Measurements from ENCODE around the gene TESMIN.

The TESMIN gene

GRCh38 chr11:68683121-68683520, 68.2 kb downstream of the TESMIN start:
- no peak overlapping the region for H3K9ac ChIP-seq (ENCODE audit: low read length in 2 of 2)
- H3K9me3 ChIP-seq (ENCODE audit: control insufficient read depth in 2 of 2, low read length in 2 of 2) = no peaks in the 10 kb centered on the region
- H3K27me3 ChIP-seq (ENCODE audit: control insufficient read depth in 1 of 2, insufficient read depth in 2 of 2, low read length in 2 of 2) = peaks cover 35 to 42% of the 10 kb centered on the region in 2 donors
- no peak overlapping the region for H3K27ac ChIP-seq (ENCODE audit: low read length)
- no peak overlapping the region for H3K4me3 ChIP-seq (ENCODE audit: low read length in 2 of 2)
- H3K36me3 ChIP-seq (ENCODE audit: control insufficient read depth in 2 of 2, insufficient read depth in 2 of 2, low read length in 2 of 2) = no peaks in the 10 kb centered on the region
- H3K4me1 ChIP-seq (ENCODE audit: control insufficient read depth, insufficient read depth, low read length) = peaks cover 11% of the 10 kb centered on the region

- Histone ChIP-seq H3K4me3 (ENCODE audit: low read length in 2 of 2) (no peak overlapping the region), H3K9ac (ENCODE audit: low read length in 2 of 2) (no peak overlapping the region), H3K4me1 (ENCODE audit: control insufficient read depth, insufficient read depth, low read length) (peaks cover 11% of the 10 kb centered on the region), H3K9me3 (ENCODE audit: control insufficient read depth in 2 of 2, low read length in 2 of 2) (no peaks in the 10 kb centered on the region), H3K36me3 (ENCODE audit: control insufficient read depth in 2 of 2, insufficient read depth in 2 of 2, low read length in 2 of 2) (no peaks in the 10 kb centered on the region), H3K27ac (ENCODE audit: low read length) (no peak overlapping the region), H3K27me3 (ENCODE audit: control insufficient read depth in 1 of 2, insufficient read depth in 2 of 2, low read length in 2 of 2) (peaks cover 35 to 39% of the 10 kb centered on the region in 2 donors)
Observed at GRCh38 chr11:68682531-68682961, 68.8 kb downstream of the TESMIN start.

- Histone ChIP-seq H3K36me3 (ENCODE audit: control insufficient read depth in 2 of 2, insufficient read depth in 2 of 2, low read length in 2 of 2) (no peaks in the 10 kb centered on the region), H3K4me3 (ENCODE audit: low read length in 2 of 2) (no peak overlapping the region), H3K9me3 (ENCODE audit: control insufficient read depth in 2 of 2, low read length in 2 of 2) (no peaks in the 10 kb centered on the region), H3K27me3 (ENCODE audit: control insufficient read depth in 1 of 2, insufficient read depth in 2 of 2, low read length in 2 of 2) (peaks cover 24 to 28% of the 10 kb centered on the region in 2 donors), H3K27ac (ENCODE audit: low read length) (no peak overlapping the region), H3K4me1 (ENCODE audit: control insufficient read depth, insufficient read depth, low read length) (peaks cover 11% of the 10 kb centered on the region), H3K9ac (ENCODE audit: low read length in 2 of 2) (no peak overlapping the region)
Observed at GRCh38 chr11:68680541-68681231, 70.6 kb downstream of the TESMIN start.

GRCh38 chr11:68678031-68678441, 73.3 kb downstream of the TESMIN start:
- Histone ChIP-seq H3K4me1 (ENCODE audit: control insufficient read depth, insufficient read depth, low read length) (no peaks in the 10 kb centered on the region), H3K27ac (ENCODE audit: low read length) (no peak overlapping the region), H3K36me3 (ENCODE audit: control insufficient read depth in 2 of 2, insufficient read depth in 2 of 2, low read length in 2 of 2) (no peaks in the 10 kb centered on the region), H3K9ac (ENCODE audit: low read length in 2 of 2) (no peak overlapping the region), H3K9me3 (ENCODE audit: control insufficient read depth in 2 of 2, low read length in 2 of 2) (peaks cover 0 to 14% of the 10 kb centered on the region in 2 donors), H3K4me3 (ENCODE audit: low read length in 2 of 2) (no peak overlapping the region), H3K27me3 (ENCODE audit: control insufficient read depth in 1 of 2, insufficient read depth in 2 of 2, low read length in 2 of 2) (peaks cover 1 to 2% of the 10 kb centered on the region in 2 donors)

- H3K27ac ChIP-seq (ENCODE audit: low read length) = no peak overlapping the region
- H3K9me3 ChIP-seq (ENCODE audit: control insufficient read depth in 2 of 2, low read length in 2 of 2) = peaks cover 0 to 14% of the 10 kb centered on the region in 2 donors
- no peaks in the 10 kb centered on the region for H3K4me1 ChIP-seq (ENCODE audit: control insufficient read depth, insufficient read depth, low read length)
- no peak overlapping the region for H3K4me3 ChIP-seq (ENCODE audit: low read length in 2 of 2)
- no peaks in the 10 kb centered on the region for H3K36me3 ChIP-seq (ENCODE audit: control insufficient read depth in 2 of 2, insufficient read depth in 2 of 2, low read length in 2 of 2)
- peaks cover 0 to 2% of the 10 kb centered on the region in 2 donors for H3K27me3 ChIP-seq (ENCODE audit: control insufficient read depth in 1 of 2, insufficient read depth in 2 of 2, low read length in 2 of 2)
- no peak overlapping the region for H3K9ac ChIP-seq (ENCODE audit: low read length in 2 of 2)
Observed at GRCh38 chr11:68677432-68677831, 73.9 kb downstream of the TESMIN start.

GRCh38 chr11:68674461-68674860, 76.9 kb downstream of the TESMIN start:
- no peak overlapping the region for H3K4me3 ChIP-seq (ENCODE audit: low read length in 2 of 2)
- no peak overlapping the region for H3K9ac ChIP-seq (ENCODE audit: low read length in 2 of 2)
- no peak overlapping the region for H3K27ac ChIP-seq (ENCODE audit: low read length)
- peaks cover 0 to 2% of the 10 kb centered on the region in 2 donors for H3K27me3 ChIP-seq (ENCODE audit: control insufficient read depth in 1 of 2, insufficient read depth in 2 of 2, low read length in 2 of 2)
- H3K9me3 ChIP-seq (ENCODE audit: control insufficient read depth in 2 of 2, low read length in 2 of 2) = peaks cover 0 to 14% of the 10 kb centered on the region in 2 donors
- H3K36me3 ChIP-seq (ENCODE audit: control insufficient read depth in 2 of 2, insufficient read depth in 2 of 2, low read length in 2 of 2) = no peaks in the 10 kb centered on the region
- no peaks in the 10 kb centered on the region for H3K4me1 ChIP-seq (ENCODE audit: control insufficient read depth, insufficient read depth, low read length)

- Histone ChIP-seq H3K4me3 (ENCODE audit: low read length in 2 of 2) (no peak overlapping the region), H3K27me3 (ENCODE audit: control insufficient read depth in 1 of 2, insufficient read depth in 2 of 2, low read length in 2 of 2) (peaks cover 0 to 2% of the 10 kb centered on the region in 2 donors), H3K9me3 (ENCODE audit: control insufficient read depth in 2 of 2, low read length in 2 of 2) (peaks cover 0 to 14% of the 10 kb centered on the region in 2 donors), H3K36me3 (ENCODE audit: control insufficient read depth in 2 of 2, insufficient read depth in 2 of 2, low read length in 2 of 2) (no peaks in the 10 kb centered on the region), H3K27ac (ENCODE audit: low read length) (no peak overlapping the region), H3K9ac (ENCODE audit: low read length in 2 of 2) (no peak overlapping the region), H3K4me1 (ENCODE audit: control insufficient read depth, insufficient read depth, low read length) (no peaks in the 10 kb centered on the region)
Observed at GRCh38 chr11:68673991-68674390, 77.3 kb downstream of the TESMIN start.

GRCh38 chr11:68673306-68673945, 77.9 kb downstream of the TESMIN start:
- H3K4me3 ChIP-seq (ENCODE audit: low read length in 2 of 2) = no peak overlapping the region
- H3K9me3 ChIP-seq (ENCODE audit: control insufficient read depth in 2 of 2, low read length in 2 of 2) = peaks cover 0 to 14% of the 10 kb centered on the region in 2 donors
- no peak overlapping the region for H3K27ac ChIP-seq (ENCODE audit: low read length)
- no peaks in the 10 kb centered on the region for H3K4me1 ChIP-seq (ENCODE audit: control insufficient read depth, insufficient read depth, low read length)
- no peaks in the 10 kb centered on the region for H3K36me3 ChIP-seq (ENCODE audit: control insufficient read depth in 2 of 2, insufficient read depth in 2 of 2, low read length in 2 of 2)
- H3K27me3 ChIP-seq (ENCODE audit: control insufficient read depth in 1 of 2, insufficient read depth in 2 of 2, low read length in 2 of 2) = peaks cover 0 to 2% of the 10 kb centered on the region in 2 donors
- no peak overlapping the region for H3K9ac ChIP-seq (ENCODE audit: low read length in 2 of 2)

- H3K4me1 ChIP-seq (ENCODE audit: control insufficient read depth, insufficient read depth, low read length) = no peaks in the 10 kb centered on the region
- H3K9me3 ChIP-seq (ENCODE audit: control insufficient read depth in 2 of 2, low read length in 2 of 2) = peaks cover 0 to 14% of the 10 kb centered on the region in 2 donors
Observed at GRCh38 chr11:68670208-68670992, 80.9 kb downstream of the TESMIN start.

GRCh38 chr11:68669301-68670090, 81.8 kb downstream of the TESMIN start:
- peaks cover 4 to 10% of the 10 kb centered on the region in 2 donors for H3K27me3 ChIP-seq (ENCODE audit: control insufficient read depth in 1 of 2, insufficient read depth in 2 of 2, low read length in 2 of 2)
- no peaks in the 10 kb centered on the region for H3K4me1 ChIP-seq (ENCODE audit: control insufficient read depth, insufficient read depth, low read length)
- no peak overlapping the region for H3K9ac ChIP-seq (ENCODE audit: low read length in 2 of 2)
- no peaks in the 10 kb centered on the region for H3K36me3 ChIP-seq (ENCODE audit: control insufficient read depth in 2 of 2, insufficient read depth in 2 of 2, low read length in 2 of 2)
- H3K4me3 ChIP-seq (ENCODE audit: low read length in 2 of 2) = no peak overlapping the region
- no peak overlapping the region for H3K27ac ChIP-seq (ENCODE audit: low read length)
- peaks cover 0 to 12% of the 10 kb centered on the region in 2 donors for H3K9me3 ChIP-seq (ENCODE audit: control insufficient read depth in 2 of 2, low read length in 2 of 2)

More at GRCh38 chr11:68670208-68670992, 80.9 kb downstream of the TESMIN start:
- H3K36me3 ChIP-seq (ENCODE audit: control insufficient read depth in 2 of 2, insufficient read depth in 2 of 2, low read length in 2 of 2) = no peaks in the 10 kb centered on the region
- H3K9ac ChIP-seq (ENCODE audit: low read length in 2 of 2) = no peak overlapping the region
- H3K4me3 ChIP-seq (ENCODE audit: low read length in 2 of 2) = no peak overlapping the region
- no peak overlapping the region for H3K27ac ChIP-seq (ENCODE audit: low read length)
- peaks cover 4 to 5% of the 10 kb centered on the region in 2 donors for H3K27me3 ChIP-seq (ENCODE audit: control insufficient read depth in 1 of 2, insufficient read depth in 2 of 2, low read length in 2 of 2)

All from stomach smooth muscle (tissue), 2 donors.